Endothelial cell of umbilical vein (primary cell): ENCODE measurements around the gene SEMA5A. TPM values are rescaled to one million over a fixed set of nuclear protein-coding genes. Genes with fewer than 3 reads are reported as not detected.

Source experiments
- BruUV-seq: library from RNA; stranded (reverse); fragments of 400-500 nt; replicated peaks from 2 replicates; lab custom pipeline; 2021; lab: Mats Ljungman, UMichigan
- CTCF ChIA-PET: fragments of 300-600, 350-600 bp; sonication (Branson Sonifier 250); formaldehyde crosslinking; loops from one replicate; lab custom pipeline; 2021; ENCODE audit warnings: antibody characterized with exemption, inconsistent platforms; lab: Charles Lee
- POLR2A ChIA-PET: fragments of 300-600, 350-600 bp; sonication (Branson Sonifier 250); formaldehyde crosslinking; loops from one replicate; lab custom pipeline; 2021; ENCODE audit warnings: antibody characterized with exemption, inconsistent platforms; lab: Charles Lee
- DNase-seq: peaks from one replicate; pipeline ENCODE4 v3.0.0-alpha.2; 2011; ENCODE audit warnings: low read depth, low spot score
- FAIRE-seq: peaks from 2 replicates; lab custom pipeline; 2011; peaks lifted over from hg19 to GRCh38; lab: Jason Lieb, UNC
- H2AFZ ChIP-seq: 2 replicates; pipeline ENCODE4 v1.6.0; 2012; ENCODE audit warnings: low read depth, low read length, control low read depth, inconsistent platforms
- H3K27ac ChIP-seq: 2 replicates; pipeline ENCODE4 v1.5.1; 2011; ENCODE audit warnings: low read depth, mild to moderate bottlenecking, control low read depth, low read length, moderate library complexity; ENCODE audit not compliant: insufficient read depth
- H3K27me3 ChIP-seq, 2 experiments: 2 replicates each; pipeline versions ENCODE4 v1.6.0 to v1.6.1; 2011; ENCODE audit warnings: low read length in 2 of 2, mixed read lengths in 1 of 2; ENCODE audit not compliant: control insufficient read depth in 2 of 2, insufficient read depth in 2 of 2
- H3K36me3 ChIP-seq, 2 experiments: 2 replicates in 1 of 2; 3 replicates in 1 of 2; pipeline ENCODE4 v1.5.1; 2011; ENCODE audit warnings: low read length in 2 of 2, mild to moderate bottlenecking in 1 of 2, moderate library complexity in 1 of 2; ENCODE audit not compliant: control insufficient read depth in 2 of 2, insufficient read depth in 2 of 2; ENCODE audit errors: extremely low read depth in 1 of 2
- H3K4me1 ChIP-seq: 3 replicates; pipeline ENCODE4 v1.5.1; 2011; ENCODE audit warnings: mild to moderate bottlenecking, low read length; ENCODE audit not compliant: control insufficient read depth, insufficient read depth; ENCODE audit errors: extremely low read depth
- H3K4me2 ChIP-seq: 2 replicates; pipeline ENCODE4 v1.6.1; 2011; ENCODE audit warnings: low read length, control low read depth, mixed read lengths; ENCODE audit not compliant: insufficient read depth
- H3K4me3 ChIP-seq, 3 experiments: fragments of 200-600 bp in 1 of 3; sonication (generic), shearing (Covaris generic) in 1 of 3; replicated peaks in 1 of 3; 2 replicates each; pipeline ENCODE4 v1.5.1; 2011 to 2016; ENCODE audit warnings: control low read depth in 3 of 3, low read length in 3 of 3, mild to moderate bottlenecking in 2 of 3, inconsistent platforms in 1 of 3, low read depth in 1 of 3, moderate library complexity in 1 of 3; ENCODE audit not compliant: insufficient read depth in 1 of 3
- H3K79me2 ChIP-seq: 2 replicates; pipeline ENCODE4 v1.6.0; 2012; ENCODE audit warnings: low read length, inconsistent platforms; ENCODE audit not compliant: control insufficient read depth, insufficient read depth
- H3K9ac ChIP-seq: replicated peaks from 2 replicates; pipeline ENCODE3; 2011; ENCODE audit warnings: low read length, control low read depth; ENCODE audit not compliant: insufficient read depth; ENCODE audit errors: extremely low read depth
- H3K9me1 ChIP-seq: replicated peaks from 3 replicates; pipeline ENCODE4 v1.6.0; 2011; ENCODE audit warnings: mild to moderate bottlenecking, low read length; ENCODE audit not compliant: control insufficient read depth, insufficient read depth; ENCODE audit errors: extremely low read depth
- H3K9me3 ChIP-seq: replicated peaks from 2 replicates; pipeline ENCODE4 v1.5.1; 2012; ENCODE audit warnings: low read length, inconsistent platforms; ENCODE audit not compliant: control insufficient read depth, insufficient read depth
- H4K20me1 ChIP-seq: replicated peaks from 2 replicates; pipeline ENCODE3; 2011; ENCODE audit warnings: mild to moderate bottlenecking, low read length; ENCODE audit not compliant: control insufficient read depth, insufficient read depth; ENCODE audit errors: extremely low read depth
- EZH2 ChIP-seq: IDR thresholded peaks from 2 replicates; pipeline ENCODE4 v1.6.1; 2012; ENCODE audit warnings: borderline replicate concordance, low read depth, mild to moderate bottlenecking, moderate library complexity, low read length, inconsistent platforms; ENCODE audit not compliant: severe bottlenecking
- FOS ChIP-seq: IDR thresholded peaks from 2 replicates; pipeline ENCODE4 v1.6.1; 2011; ENCODE audit warnings: mild to moderate bottlenecking, low read length, moderate library complexity, borderline replicate concordance; ENCODE audit not compliant: insufficient read depth
- GATA2 ChIP-seq: IDR thresholded peaks from 2 replicates; pipeline ENCODE4 v1.7.0; 2011; ENCODE audit warnings: low read depth, mild to moderate bottlenecking, moderate library complexity, mixed read lengths, low read length; ENCODE audit not compliant: insufficient read length, insufficient read depth
- MAX ChIP-seq: IDR thresholded peaks from 2 replicates; pipeline ENCODE4 v1.6.1; 2011; ENCODE audit not compliant: insufficient read depth, insufficient read length
- MYC ChIP-seq: IDR thresholded peaks from one replicate; pipeline ENCODE4 v1.6.1; 2011; ENCODE audit warnings: mild to moderate bottlenecking, low read depth, low read length
- POLR2A ChIP-seq: IDR thresholded peaks from 2 replicates; pipeline ENCODE4 v1.6.1; 2012; ENCODE audit warnings: low read depth, mild to moderate bottlenecking, control low read depth, low read length
- POLR2AphosphoS5 ChIP-seq: IDR thresholded peaks from 2 replicates; pipeline ENCODE4 v1.6.1; 2012; ENCODE audit warnings: low read depth, mild to moderate bottlenecking, control low read depth, low read length, moderate library complexity; ENCODE audit not compliant: insufficient read depth
- dilution Hi-C: fragments of 300-500 bp; cut with MboI; formaldehyde crosslinking; loops from one replicate; pipeline ENCODE4 v1.15.0; 2019; ENCODE audit warnings: low sequenced_read_pairs; ENCODE audit not compliant: extremely low pct_ligation_motif_present
- intact Hi-C: fragments of 100-400 bp; cut with micrococcal nuclease; formaldehyde crosslinking; loops from one replicate; pipeline ENCODE4 v1.10.0; 2022
- polyA plus RNA-seq, 4 experiments: library from polyadenylated mRNA; depleted of rRNA in 3 of 4; stranded (reverse) in 3 of 4; unstranded in 1 of 4; fragments of >200 nt; gene quantifications; 2 replicates each; pipeline versions ENCODE4 v1.2.1 to v1.2.3, GENCODE V29; 2011 to 2012; ENCODE audit warnings: missing spikeins in 1 of 4
- total RNA-seq: library from RNA; stranded (reverse); gene quantifications from 2 replicates; pipeline ENCODE4 v1.2.3, GENCODE V29; 2021
- TF ChIP-seq, protein P1 (sequence below), 2 donors: IDR thresholded peaks; 1 replicate in 1 of 2; 2 replicates in 1 of 2; pipeline ENCODE4 v1.5.1; 2011; ENCODE audit warnings: low read length in 2 of 2, mild to moderate bottlenecking in 2 of 2, moderate library complexity in 2 of 2, control low read depth in 1 of 2, inconsistent platforms in 1 of 2, low read depth in 1 of 2; ENCODE audit not compliant: insufficient read depth in 1 of 2; ENCODE audit errors: extremely low read depth in 1 of 2

Gene SEMA5A
- total and polyA plus RNA-seq, 2 donors (not counting 3 experiments of a cell fraction or from before 2014, with no cell fraction given), result 0.04 to 0.06 TPM

GRCh38 chr5:9545136-9545991 lies 511 bp downstream of the SEMA5A start:
- Histone ChIP-seq H3K9me3 (no peaks in the 10 kb centered on the region), H3K27me3 (peaks cover 0 to 7% of the 10 kb centered on the region in 2 experiments), H3K79me2 (no peaks in the 10 kb centered on the region), H3K9me1 (no peaks in the 10 kb centered on the region), H2AFZ (peak overlapping the region; percentile 30), H3K4me1 (peaks cover 3% of the 10 kb centered on the region), H3K36me3 (no peaks in the 10 kb centered on the region), H3K4me3 (peak overlapping the region in 2 of 3 experiments; percentile 12 to 23), H3K27ac (no peak overlapping the region), H3K4me2 (peak overlapping the region; percentile 16), H3K9ac (no peak overlapping the region), H4K20me1 (no peaks in the 10 kb centered on the region)
- dilution Hi-C loops (no loop called here), intact Hi-C loops (no loop called here)
- ChIA-PET POLR2A (no interaction called here), CTCF (interaction anchor here (1.4 kb wide), 1 partner anchor 20 kb away, joined by 4 read pairs; no protein-coding TSS in a partner anchor)
- DNase-seq, result no peak
- no TSS peak for BruUV-seq
- TF ChIP-seq FOS (no peak), EZH2 (peak; percentile 66)
- FAIRE-seq, result no peak

DNA sequence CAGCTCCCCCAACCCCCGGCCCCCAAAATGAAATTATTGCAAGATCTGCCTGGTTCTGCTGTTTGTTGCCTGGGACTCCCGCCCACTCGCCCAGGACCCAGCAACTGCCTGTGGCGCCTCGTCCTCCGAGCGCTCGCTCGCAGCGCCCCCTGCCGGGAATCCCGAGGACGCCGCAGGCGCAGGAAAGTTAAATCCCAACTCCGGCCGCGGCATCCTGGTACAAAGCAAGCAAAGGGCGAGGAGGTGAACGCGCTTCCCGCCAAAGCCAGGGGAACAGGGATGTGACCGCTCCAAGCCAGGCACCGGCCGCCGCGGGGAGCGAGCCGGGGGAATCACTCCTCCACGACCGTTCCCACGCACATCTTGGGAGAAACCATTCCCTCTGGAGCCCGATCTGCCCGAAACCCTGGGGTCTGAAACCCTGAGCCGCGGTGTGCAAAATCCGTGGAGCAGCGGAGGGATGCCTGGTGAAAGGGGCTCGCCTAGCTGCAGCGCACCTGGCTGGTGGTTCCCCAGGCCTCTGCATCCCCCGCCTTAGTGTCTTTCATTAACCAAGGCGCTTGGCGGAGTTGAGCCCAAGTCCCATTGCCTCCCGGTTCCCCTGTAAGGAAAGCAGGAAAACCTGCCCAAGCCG lies 1.3 kb downstream of the SEMA5A start:
- no peaks in the 10 kb centered on the region for H3K9me3 ChIP-seq
- intact Hi-C loops, result loop anchor here (1.0 to 5.0 kb wide), 4 partner anchors 183 to 1617 kb away; partner anchors contain the start of gene ATPSCKMT
- FAIRE-seq (peak; percentile 60), DNase-seq (peak; percentile 48)
- peak overlapping the region; percentile 44 for H2AFZ ChIP-seq
- H3K4me1 ChIP-seq, result peaks cover 3% of the 10 kb centered on the region
- no peaks in the 10 kb centered on the region for H3K9me1 ChIP-seq
- CTCF ChIA-PET, result interaction anchor here (1.4 to 1.8 kb wide), 2 partner anchors 19 to 1617 kb away, joined by 4 to 7 read pairs; no protein-coding TSS in a partner anchor
- H3K4me3 ChIP-seq, result no peak overlapping the region
- no TSS peak for BruUV-seq
- TF ChIP-seq, protein P1, sequence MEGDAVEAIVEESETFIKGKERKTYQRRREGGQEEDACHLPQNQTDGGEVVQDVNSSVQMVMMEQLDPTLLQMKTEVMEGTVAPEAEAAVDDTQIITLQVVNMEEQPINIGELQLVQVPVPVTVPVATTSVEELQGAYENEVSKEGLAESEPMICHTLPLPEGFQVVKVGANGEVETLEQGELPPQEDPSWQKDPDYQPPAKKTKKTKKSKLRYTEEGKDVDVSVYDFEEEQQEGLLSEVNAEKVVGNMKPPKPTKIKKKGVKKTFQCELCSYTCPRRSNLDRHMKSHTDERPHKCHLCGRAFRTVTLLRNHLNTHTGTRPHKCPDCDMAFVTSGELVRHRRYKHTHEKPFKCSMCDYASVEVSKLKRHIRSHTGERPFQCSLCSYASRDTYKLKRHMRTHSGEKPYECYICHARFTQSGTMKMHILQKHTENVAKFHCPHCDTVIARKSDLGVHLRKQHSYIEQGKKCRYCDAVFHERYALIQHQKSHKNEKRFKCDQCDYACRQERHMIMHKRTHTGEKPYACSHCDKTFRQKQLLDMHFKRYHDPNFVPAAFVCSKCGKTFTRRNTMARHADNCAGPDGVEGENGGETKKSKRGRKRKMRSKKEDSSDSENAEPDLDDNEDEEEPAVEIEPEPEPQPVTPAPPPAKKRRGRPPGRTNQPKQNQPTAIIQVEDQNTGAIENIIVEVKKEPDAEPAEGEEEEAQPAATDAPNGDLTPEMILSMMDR (IDR thresholded peaks at IDR 0.05; ENCODE audit: extremely low read depth in 1 of 2, insufficient read depth in 1 of 2, low read depth in 1 of 2, low read length in 2 of 2), result peak; percentile 89 to 91
- no peak for TF ChIP-seq POLR2AphosphoS5
- no peak for TF ChIP-seq POLR2A
- TF ChIP-seq EZH2, result peak; percentile 54
- no peak for TF ChIP-seq MYC
- TF ChIP-seq MAX, result no peak
- no peak for TF ChIP-seq GATA2
- no peaks in the 10 kb centered on the region for H3K36me3 ChIP-seq
- H3K9ac ChIP-seq, result no peak overlapping the region
- H3K4me2 ChIP-seq, result no peak overlapping the region
- no peaks in the 10 kb centered on the region for H4K20me1 ChIP-seq
- dilution Hi-C loops, result no loop called here
- H3K79me2 ChIP-seq, result no peaks in the 10 kb centered on the region
- POLR2A ChIA-PET, result no interaction called here
- H3K27me3 ChIP-seq, result peaks cover 0 to 7% of the 10 kb centered on the region in 2 experiments
- no peak overlapping the region for H3K27ac ChIP-seq
